ENCODE results near the gene BTBD18.
"Not testable (repeated sequence)": the region's sequence is repeated elsewhere in the genome, so short reads cannot be mapped to it uniquely, and the experiment has no call there.

Gene BTBD18

GRCh38 chr11:57732661-57733060 is 19.0 kb downstream of the BTBD18 start:
- no peak for DNase-seq (ENCODE audit: low read depth)

DNA sequence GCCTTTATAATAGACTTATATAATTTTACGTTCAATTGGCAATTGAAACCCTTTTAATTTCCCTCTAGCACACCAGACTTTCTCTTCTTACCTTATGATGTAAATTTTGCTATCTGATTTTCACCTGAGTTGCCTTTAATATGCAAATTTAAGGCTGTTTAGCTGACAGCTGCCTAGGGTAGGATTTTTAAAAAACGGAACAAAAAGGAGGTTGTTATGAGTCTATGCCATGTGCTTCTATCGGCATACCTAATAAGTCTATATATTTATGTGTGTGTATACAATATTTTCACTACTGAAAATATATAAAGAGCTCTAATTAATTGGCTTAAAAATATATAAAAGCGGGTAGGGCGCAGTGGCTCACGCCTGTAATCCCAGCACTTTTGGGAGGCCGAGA is 22.1 kb downstream of the BTBD18 start:
- DNase-seq (ENCODE audit: low read depth): no peak

GRCh38 chr11:57728829-57729228 is 22.8 kb downstream of the BTBD18 start:
- DNase-seq (ENCODE audit: low read depth): no peak

- no peak for DNase-seq (ENCODE audit: low read depth)
Observed at GRCh38 chr11:57727185-57727584, 24.4 kb downstream of the BTBD18 start.

DNA sequence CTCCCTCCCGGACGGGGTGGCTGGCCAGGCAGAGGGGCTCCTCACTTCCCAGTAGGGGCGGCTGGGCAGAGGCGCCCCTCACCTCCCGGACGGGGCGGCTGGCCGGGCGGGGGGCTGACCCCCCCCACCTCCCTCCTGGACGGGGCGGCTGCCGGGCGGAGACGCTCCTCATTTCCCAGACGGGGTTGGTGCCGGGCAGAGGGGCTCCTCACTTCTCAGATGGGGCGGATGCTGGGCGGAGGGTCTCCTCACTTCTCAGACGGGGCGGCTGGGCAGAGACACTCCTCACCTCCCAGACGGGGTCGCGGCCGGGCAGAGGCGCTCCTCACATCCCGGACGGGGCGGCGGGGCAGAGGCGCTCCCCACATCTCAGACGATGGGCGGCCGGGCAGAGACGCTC is 34.9 kb downstream of the BTBD18 start:
- DNase-seq (ENCODE audit: low read depth): not testable (repeated sequence)

DNA sequence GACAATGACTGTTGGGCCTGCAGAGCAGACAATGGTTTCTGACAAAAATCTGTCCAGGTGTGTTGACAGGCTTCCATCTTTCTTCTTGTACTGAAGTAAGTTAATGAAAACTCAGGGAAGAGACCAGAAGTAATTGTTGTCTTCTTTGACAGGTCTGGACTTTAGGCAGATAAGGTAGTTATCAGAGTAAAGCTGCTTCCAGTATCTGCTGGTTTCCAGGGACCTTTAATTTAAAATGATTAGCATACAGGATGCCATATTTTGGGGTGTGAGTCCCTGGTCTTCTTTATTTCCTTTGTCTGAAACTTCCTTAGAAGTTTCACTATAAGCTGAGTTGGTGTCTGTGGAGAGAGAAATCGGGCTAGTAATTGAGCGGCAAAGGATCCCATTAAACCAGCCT is 37.8 kb downstream of the BTBD18 start:
- DNase-seq (ENCODE audit: low read depth): no peak

GRCh38 chr11:57712256-57713150 is 39.1 kb downstream of the BTBD18 start, which contains the start of gene TMX2:
TMX2 (plus strand) TSS chr11:57712593; CDS start chr11:57712619, 26 bp downstream.
- peak; percentile 99 for DNase-seq (ENCODE audit: low read depth)

DNA sequence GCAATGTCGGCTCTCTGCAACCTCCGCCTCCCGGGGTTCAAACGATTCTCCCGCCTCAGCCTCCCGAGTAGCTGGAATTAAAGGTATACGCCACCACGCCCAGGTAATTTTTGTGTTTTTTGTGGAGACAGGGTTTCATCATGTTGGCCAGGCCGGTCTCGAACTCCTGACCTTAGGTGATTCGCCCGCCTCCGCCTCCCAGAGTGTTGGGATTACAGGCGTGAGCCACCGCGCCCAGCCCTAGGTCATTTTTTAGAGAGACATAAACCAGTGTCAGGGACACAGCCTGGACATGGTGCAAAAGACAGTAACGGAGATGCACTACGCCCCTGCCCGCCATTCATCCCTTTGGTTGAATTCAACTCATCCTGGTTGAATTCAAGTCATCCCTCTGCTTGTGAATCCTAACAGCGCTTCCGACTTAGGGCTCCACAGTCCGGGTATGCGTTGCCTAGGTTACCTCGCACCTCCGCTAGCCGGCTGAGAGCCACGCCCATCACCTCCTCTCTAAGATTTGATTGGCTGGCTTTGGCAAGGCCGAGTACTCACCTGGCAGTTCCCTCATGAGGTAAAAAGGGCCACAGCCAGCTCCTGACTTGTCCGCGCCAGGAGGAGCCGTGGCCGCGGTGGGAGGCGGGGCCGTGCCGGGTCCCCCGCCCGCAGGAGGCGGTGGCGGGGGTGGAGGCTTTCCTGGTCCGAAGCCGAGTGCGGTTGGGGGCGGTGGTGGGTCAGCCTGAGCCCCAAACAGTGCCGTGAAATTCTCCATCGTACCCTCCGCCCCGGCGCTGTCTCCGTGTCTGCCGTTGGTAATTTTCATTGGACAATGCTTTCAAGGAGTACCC is 40.0 kb downstream of the BTBD18 start, which contains the start of gene MED19:
MED19 (minus strand) TSS at position 802 of the 842 bp plus-strand sequence; CDS start at position 766, 36 bp downstream.
- peak; percentile 34 for DNase-seq (ENCODE audit: low read depth)

DNA sequence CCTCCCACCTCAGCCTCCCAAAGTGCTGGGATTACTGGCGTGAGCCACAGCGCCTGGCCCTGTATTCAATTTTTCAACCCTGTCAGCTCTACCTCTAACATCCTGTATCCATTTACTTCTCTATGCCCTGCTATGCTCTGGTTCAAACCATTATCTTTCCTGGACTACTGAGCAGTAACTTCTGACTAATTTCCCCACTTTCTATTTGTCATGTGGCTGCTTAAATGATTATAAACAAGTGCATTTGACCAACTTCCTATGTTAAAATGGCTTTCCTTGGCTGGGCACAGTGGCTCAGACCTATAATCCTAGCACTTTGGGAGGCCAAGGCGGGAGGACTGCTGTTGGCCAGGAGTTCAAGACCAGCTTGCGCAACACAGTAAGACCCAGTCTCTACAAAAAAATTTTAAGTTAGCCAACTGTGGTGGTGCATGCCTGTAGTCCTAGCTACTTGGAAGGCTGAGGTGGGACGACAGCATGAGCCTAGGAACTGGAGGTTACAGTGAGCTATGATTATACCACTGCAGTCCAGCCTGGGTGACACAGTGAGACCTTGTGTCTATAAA is 41.7 kb downstream of the BTBD18 start:
- no peak for DNase-seq (ENCODE audit: low read depth)

GRCh38 chr11:57705432-57705831 is 46.2 kb downstream of the BTBD18 start:
- DNase-seq (ENCODE audit: low read depth): not testable (repeated sequence)

DNA sequence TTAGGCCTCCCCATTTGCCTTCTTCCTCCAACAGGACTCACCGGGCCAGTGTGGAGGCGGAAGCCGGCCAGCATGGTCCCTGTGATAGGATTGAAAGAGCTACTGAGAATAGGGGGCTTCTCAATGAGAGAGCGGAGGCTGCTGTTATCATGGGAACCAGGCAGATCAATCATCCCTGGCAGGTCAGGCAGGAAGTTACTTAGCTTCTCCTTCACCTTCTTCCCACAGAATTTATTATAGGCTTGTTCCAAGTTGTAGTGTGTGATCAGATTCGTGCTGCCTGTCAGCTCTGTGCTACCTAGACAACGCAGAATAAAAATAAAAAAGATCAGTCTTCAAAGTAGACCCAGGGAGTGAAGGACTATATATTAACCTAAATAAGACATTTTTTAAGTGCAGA is 46.7 kb downstream of the BTBD18 start:
- DNase-seq (ENCODE audit: low read depth): no peak

- no peak for DNase-seq (ENCODE audit: low read depth)
Observed at GRCh38 chr11:57703341-57703740, 48.3 kb downstream of the BTBD18 start.

- no peak for DNase-seq (ENCODE audit: low read depth)
Observed at GRCh38 chr11:57700425-57700824, 51.2 kb downstream of the BTBD18 start.

DNA sequence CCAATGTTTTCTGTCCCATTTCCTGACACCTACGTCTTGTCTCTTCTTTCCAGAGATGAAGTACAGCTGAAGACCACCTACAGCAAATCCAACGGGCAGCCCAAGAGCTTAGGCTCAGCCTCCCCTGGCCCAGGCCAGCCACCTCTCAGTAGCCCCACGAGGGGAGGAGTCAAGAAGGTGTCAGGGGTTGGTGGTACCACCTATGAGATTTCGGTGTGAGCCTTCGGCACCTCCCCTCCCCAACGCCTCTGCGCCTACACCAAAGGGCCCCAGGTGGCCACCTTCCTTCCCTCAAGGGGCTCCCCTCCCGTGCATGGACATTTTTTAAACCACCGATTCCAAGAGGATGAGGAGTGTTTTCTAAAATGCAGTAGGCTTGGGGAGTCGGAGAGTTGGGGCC is 51.8 kb downstream of the BTBD18 start:
- DNase-seq (ENCODE audit: low read depth): no peak

GRCh38 chr11:57698843-57699365 is 52.7 kb downstream of the BTBD18 start:
- no peak for DNase-seq (ENCODE audit: low read depth)

Measured in GM04503 (cell line).